ENCODE measurements around the gene GNAI3.
"Not testable (repeated sequence)": the region's sequence is repeated elsewhere in the genome, so short reads cannot be mapped to it uniquely, and the experiment has no call there.

The GNAI3 gene

GRCh38 chr1:109657970-109658369 is 109.6 kb downstream of the GNAI3 start:
- DNase-seq (ENCODE audit: low spot score), result no peak
- FAIRE-seq, result no peak

GRCh38 chr1:109658533-109659042 is 110.2 kb downstream of the GNAI3 start:
- DNase-seq (ENCODE audit: low spot score), result no peak
- FAIRE-seq, result no peak

- FAIRE-seq (no peak), DNase-seq (ENCODE audit: low spot score) (peak; percentile 29)
Measured at GRCh38 chr1:109659145-109659544, 110.7 kb downstream of the GNAI3 start.

GRCh38 chr1:109659997-109660690 is 111.7 kb downstream of the GNAI3 start:
- DNase-seq (ENCODE audit: low spot score) (no peak), FAIRE-seq (no peak)

- DNase-seq (ENCODE audit: low spot score); FAIRE-seq: not testable (repeated sequence)
Measured at GRCh38 chr1:109660691-109661026, 112.2 kb downstream of the GNAI3 start.

- no peak for FAIRE-seq
Measured at GRCh38 chr1:109661391-109661790, 113.0 kb downstream of the GNAI3 start.

GRCh38 chr1:109664671-109665070 is 116.3 kb downstream of the GNAI3 start:
- no peak for FAIRE-seq
- no peak for DNase-seq (ENCODE audit: low spot score)

More at GRCh38 chr1:109661391-109661790, 113.0 kb downstream of the GNAI3 start:
- DNase-seq (ENCODE audit: low spot score), result no peak

GRCh38 chr1:109667452-109668122 is 119.2 kb downstream of the GNAI3 start, which contains the start of gene GSTM2:
TSS of gene GSTM2 (plus strand) at chr1:109668057. CDS start at chr1:109668116, 59 bp downstream.
- no peak for FAIRE-seq
- no peak for DNase-seq (ENCODE audit: low spot score)
